Putamen (tissue), 1 donor: ENCODE data around the gene HARBI1.
"Not testable (repeated sequence)": the region's sequence is repeated elsewhere in the genome, so short reads cannot be mapped to it uniquely, and the experiment has no call there.

Experiments used
- DNase-seq: peaks from one replicate; pipeline ENCODE4 v3.0.0-alpha.2; 2016; ENCODE audit warnings: low spot score

The HARBI1 gene

DNA sequence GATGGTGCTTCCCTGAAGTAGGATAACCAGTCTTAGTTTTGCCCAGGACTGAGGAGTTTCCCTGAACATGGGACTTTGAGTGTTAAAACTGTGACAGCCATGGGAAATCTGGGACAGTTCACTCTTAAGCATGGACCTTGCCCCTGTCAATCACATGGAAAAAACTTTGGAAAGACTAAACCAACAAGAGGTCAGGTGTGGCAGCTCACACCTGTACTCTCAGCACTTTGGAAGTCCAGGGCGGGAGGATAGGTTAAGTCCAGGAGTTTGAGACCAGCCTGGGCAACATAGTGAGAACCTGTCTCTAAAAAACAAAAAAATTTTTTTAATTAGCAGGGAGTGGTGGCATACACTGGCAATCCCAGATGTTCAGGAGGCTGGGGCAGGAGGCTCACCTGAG is 19.9 kb downstream of the HARBI1 start:
- no peak for DNase-seq

DNA sequence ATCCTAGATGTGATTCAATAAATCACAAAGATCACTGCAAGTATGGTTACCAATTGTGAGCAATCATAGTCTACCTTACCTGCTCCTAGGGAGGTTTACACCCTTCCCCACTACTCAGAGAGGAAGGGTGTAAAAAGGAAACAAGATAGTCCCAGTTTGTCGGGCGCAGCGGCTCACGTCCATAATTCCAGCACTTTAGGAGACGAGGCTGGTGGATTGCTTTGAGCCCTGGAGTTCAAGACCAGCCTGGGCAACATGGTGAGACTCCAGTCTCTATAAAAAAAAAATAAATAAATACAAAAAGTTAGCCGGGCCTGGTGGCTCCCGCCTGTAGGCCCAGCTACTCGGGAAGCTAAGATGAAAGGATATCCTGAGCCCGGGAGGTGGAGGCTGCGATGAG is 22.2 kb downstream of the HARBI1 start:
- no peak for DNase-seq

DNA sequence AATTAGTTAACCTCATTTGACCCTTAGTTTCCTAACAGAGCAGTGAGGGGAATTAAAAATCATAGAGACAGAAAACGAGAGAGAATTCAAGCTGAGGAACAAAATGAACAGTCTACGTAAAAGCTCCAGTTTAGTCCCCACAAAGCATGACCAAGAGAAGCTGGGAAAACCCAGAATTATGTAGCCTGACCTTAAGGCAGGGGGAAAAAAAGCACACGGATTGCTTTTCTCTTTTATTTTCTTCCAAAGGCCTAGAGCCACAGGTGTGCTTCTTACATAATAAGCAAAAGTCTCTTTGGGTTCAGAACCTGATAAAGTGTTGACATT is 22.7 kb downstream of the HARBI1 start:
- no peak for DNase-seq

DNA sequence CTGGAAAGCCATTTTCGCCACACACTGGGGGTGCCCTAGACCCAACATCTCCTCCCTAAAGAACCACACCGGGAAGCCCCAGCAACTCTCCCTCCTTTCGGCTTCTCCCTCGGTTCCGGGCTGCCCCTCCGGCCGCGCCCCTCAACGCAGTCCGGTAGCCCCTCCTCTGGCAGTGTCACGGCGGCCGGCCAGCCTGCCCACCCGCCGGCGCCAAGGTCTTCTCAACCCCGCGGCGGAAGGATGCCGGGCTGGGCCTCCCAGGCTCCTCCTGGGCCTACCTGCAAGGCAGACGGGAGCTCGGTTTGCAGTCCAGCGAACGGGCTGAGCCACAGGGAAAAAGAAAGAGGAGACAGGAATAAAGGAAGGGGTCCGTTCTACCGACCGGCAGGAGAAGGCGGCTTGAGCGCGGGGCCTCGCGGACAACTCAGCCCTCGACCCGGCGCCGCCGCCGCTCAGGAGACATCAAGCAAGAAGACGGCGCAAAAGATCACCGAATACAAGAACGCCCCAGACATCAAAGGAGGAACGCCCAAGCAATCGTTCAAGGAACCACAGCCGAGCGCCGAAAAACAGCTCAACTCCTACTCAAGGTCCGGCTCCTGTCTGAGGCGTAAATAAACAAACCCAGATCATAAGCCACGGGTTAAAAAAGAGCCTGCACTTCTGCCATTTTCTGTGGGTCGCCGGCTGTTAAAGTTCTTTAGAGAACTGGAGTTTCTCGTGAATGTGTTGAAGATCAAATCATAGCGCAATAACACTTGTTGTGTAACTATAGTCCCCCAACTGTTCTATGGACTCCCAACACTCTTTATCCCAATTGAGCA is 23.3 kb downstream of the HARBI1 start, which contains the start of gene AMBRA1:
Gene AMBRA1 (minus strand): TSS at position 474 of the 824 bp plus-strand sequence. CDS start 45,643 bp downstream, outside the sequence.
- DNase-seq: peak; percentile 92

DNA sequence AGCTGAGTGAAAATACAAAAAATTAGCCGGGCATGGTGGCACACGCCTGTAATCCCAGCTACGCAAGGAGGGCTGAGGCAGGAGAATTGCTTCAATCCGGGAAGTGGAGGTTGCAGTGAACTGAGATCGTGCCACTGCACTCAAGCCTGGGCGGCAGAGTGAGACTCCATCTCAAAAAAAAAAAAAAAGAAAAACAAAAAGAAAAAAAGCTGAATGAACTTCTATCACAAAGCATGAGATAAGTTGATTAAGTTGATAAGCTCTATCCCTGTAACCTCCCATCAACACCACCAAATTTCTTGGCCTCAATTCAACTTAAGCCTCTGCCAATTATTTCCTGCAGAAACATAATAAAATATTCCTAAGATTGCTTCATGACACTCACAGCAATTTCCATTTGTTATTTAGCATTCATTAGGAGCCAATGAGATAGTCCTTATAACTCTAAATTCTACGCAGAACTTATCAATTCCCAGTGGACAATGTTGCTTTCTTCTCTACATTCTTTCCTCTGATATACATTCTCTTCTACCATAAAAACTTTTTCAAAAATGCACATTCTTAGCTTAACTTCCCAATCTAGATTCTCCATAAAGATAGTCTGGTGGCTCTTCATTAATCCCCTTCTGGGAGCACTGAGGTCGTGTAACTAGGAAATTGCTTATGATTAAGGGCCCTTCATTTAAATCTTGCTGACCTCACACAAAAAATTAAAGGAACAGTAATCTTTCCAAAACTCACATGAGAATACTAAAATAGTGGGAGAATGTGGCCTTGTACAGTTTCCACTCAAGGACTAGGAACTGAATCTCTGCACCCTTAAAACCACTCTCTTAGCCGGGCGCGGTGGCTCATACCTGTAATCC is 26.1 kb downstream of the HARBI1 start:
- no peak for DNase-seq

DNA sequence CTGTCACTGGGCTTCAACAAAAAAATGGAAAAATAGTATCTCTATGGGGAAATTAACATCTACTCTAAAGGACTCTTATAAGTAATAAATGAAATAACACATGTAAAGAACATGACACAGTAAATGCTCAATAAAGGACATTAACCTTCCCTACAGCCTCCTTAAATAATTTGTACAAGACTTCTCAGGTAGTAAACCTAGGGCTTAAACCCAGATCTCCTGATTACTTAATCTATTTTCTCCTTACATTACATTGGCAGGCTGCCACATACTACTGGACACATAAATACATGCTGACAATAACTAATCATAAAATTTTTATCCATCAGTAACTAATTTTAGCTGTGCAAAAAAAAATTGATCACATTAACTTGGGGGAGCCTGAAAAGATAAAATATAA is 28.1 kb downstream of the HARBI1 start:
- no peak for DNase-seq

DNA sequence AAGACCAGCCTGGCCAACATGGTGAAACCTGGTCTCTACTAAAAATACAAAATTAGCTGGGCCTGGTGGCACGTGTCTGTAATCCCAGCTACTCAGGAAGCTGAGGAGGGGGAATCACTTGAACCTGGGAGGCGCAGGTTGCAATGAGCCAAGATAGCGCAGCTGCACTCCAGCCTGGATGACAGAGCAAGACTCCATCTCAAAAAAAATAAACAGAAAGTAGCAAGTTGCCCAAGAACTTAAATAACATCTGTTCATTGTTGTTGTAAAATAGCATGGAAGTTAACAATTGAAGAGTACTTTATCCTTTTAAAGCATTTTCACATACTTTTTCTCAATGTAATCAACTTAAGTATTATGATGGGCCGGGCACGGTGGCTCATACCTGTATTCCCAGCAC is 28.9 kb downstream of the HARBI1 start:
- DNase-seq: no peak

DNA sequence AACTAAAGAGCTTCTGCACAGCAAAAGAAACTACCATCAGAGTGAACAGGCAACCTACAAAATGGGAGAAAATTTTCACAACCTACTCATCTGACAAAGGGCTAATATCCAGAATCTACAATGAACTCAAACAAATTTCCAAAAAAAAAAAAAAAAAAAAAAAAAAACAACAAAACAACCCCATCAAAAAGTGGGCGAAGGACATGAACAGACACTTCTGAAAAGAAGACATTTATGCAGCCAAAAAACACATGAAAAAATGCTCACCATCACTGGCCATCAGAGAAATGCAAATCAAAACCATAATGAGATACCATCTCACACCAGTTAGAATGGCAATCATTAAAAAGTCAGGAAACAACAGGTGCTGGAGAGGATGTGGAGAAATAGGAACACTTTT is 33.5 kb downstream of the HARBI1 start:
- DNase-seq: not testable (repeated sequence)

DNA sequence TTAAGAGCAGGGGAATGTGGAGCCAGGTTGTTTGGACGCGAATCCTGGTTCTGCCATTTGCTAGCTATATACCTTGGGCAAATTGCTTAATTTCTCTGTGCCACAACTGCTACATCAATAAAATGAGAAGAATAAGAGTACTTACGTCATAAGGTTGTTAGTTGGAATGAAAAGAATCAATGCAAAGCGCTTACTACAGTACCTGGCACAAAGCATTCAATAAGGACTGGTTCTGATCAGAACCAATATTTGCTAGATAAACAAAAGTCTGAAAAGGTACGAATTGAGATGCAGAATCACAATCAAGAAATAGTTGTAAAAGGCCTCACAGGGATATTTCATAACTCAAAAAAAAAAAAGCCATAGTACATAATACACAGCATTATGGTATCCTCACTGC is 34.4 kb downstream of the HARBI1 start:
- no peak for DNase-seq

- DNase-seq: no peak
These were observed 40.0 kb downstream of the HARBI1 start for GRCh38 chr11:46577058-46577457.

DNA sequence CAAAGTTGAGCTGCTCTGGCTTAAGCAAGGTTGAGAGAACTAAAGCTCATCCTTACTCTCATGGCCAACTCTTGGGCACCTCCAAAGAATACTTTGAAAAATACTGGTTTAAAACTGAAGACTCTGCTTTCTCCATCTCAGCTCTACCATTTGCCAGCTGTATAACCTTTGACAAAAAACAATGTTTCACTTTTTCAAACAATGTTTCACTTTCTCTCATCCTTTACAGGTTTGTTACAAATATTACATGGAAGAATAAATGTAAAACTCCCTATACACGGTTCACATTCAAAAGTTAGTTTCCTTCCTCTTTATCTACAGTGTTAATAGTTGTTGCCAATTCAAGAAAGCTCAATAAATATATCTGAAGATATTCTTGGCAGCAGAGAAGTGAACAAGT is 42.4 kb downstream of the HARBI1 start:
- DNase-seq: no peak

DNA sequence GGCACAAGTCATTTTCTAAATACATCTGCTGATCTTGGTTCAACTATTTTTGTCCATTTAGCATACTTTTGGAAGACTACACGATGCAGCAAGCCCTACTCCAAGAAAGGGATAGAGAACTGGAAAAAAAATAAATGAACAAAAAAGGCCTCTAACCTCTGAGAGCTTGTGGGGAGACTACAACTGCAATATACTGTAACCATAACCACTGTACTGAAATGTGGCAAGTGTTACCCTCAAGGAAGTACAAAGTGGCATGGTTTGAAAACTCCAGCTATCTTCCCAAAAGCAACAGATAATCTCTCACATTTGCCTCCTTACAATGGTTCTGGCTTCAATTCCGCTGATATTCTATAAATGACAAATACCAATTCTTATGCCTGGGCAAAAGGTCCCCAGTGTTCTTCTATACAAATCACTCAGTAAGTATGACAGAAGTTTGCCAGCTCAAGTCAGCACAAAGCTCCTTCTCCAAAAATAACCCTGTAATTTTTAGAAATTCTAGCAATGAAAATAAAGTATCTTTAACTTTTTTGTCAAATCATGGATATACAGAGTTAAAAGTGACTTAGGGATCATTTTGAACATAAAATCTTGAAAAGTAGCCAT is 46.1 kb downstream of the HARBI1 start:
- no peak for DNase-seq

DNA sequence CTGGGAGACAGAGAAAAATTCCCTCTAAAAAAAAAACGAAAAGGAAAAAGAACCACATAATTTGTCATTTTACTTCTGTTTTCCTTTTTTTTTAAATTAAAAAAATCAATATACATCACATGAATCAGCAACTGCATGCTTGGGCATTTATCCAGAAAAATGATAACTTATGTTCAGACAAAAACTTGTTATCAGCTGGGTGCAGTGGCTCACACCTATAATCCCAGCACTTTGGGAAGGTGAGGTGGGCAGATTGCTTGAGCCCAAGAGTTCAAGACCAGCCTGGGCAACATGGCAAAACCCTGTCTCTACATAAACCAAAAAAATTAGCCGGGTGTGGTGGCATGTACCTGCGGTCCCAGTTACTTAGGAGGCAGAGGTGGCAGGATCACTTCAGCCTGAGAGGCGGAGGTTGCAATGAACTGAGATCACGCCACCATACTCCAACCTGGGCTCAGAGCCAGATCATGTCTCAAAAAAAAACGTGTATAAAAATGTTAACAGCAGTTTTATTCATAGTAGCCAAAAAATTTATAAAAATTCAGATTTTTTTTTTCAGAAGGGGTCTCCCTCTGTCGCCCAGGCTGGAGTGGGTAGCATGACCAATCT is 51.7 kb downstream of the HARBI1 start:
- no peak for DNase-seq

GRCh38 chr11:46564459-46564858 is 52.6 kb downstream of the HARBI1 start:
- DNase-seq: no peak

DNA sequence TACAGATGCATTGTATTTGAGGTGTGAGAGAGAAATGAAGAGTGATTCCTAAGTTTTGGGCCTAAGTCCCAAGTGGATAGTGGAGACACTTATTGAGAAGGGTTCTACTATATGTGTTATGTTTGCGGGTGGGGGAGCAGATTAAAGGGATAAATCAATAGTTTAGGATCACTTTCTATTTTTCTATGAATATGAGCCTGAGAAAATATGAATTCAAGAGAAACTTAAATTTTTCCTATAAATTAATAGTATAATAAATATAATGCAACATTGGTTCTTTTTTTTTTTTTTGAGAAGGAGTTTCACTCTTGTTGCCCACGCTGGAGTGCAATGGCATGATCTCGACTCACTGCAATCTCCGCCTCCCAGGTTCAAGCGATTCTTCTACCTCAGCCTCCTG is 54.5 kb downstream of the HARBI1 start:
- no peak for DNase-seq

DNA sequence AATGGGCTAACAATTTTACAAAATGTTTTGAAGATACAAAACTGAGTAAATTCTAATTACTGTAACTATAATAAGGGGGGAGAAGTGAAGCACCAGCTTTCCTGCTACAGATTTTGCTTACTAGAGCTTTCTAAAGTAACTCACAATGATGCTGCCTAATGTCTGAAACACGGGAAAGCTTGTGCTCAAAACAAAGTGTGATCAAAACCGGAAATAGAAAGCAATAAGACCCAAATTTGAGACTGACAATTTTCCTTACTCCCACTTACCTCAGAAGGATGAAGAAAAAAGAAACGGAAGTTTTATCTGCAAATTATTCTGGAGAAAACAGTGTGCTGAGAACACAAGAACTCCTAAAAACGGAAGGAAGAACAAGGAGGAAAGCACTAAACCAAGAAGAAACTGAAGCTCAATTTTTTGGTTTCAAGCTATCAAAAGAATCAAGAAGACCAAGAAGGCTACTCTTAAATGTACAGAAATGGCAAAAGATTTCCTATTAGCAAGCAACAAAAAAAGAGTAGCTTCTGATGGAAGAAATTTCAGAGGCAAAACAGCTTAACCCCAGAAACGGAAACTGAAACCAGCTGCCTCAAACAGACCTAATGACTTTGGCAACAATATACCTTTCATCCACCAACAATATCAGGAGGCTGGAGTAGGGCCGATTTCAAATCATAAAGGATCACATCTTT is 56.6 kb downstream of the HARBI1 start:
- no peak for DNase-seq

DNA sequence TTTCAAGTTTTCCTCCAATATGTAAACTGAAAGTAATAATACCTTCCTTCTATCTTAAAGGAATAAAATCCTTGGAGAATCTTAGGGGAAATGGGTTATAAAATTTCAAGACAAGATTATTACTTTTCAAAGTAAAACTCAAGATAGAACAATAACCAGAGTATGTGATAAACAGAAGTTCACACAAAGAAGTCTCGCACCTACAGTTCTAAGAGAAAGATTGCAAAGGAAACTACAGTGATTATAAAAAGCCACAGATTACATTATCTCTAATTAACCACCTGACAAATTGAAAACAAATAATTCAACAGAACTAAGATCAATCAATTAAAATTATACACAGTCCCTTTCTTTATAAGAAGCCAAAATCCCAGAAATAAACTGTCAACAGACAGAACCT is 57.2 kb downstream of the HARBI1 start:
- no peak for DNase-seq

- no peak for DNase-seq
These were observed 59.3 kb downstream of the HARBI1 start for GRCh38 chr11:46557684-46558151.

DNA sequence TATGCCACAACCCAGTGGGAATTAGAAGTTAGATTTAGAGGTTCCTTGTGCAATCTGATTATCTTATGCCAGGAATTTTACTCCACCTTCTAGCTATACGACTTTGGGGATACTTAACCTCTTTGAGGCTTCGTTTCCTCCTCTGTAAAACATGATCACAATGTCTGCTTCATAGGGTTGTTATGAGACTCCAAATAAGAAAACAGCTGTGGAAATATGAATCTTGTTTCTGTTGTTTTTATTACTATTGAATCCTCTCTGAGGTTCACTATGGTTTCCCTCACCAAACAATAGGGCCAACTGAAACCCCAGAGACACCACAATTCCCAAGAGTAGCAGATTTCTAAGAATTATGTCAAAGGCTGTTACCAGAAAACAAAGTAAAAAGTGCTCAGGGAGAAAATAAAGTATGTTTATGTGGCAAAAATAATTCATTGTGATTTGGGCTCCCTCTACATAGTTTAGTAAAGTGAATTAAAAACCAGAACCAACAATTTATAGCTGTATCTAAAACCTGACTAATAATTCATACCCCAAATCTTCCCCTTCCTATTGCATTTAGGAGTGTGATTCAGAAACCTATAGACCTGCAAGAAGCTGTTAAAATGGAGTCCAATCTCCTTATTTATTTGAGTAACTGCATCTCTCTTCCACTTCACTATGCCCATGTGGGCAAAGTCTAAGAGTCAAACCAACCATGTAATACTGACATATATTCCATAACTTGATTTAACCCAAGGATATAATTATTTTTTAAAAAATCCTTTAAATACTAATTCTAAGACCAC is 61.6 kb downstream of the HARBI1 start:
- no peak for DNase-seq

GRCh38 chr11:46554213-46555147 is 62.5 kb downstream of the HARBI1 start:
- DNase-seq: no peak
